Thyroid gland (tissue), 4 donors: ENCODE results near the gene AAMDC.

Experiments
- CTCF ChIP-seq, 6 experiments: fragments of 200-600 bp in 3 of 6; fragments of 450-650 bp in 3 of 6; sonication (generic) in 3 of 6; IDR thresholded peaks; one replicate each; pipeline ENCODE4 v1.5.1; 2016 to 2019; ENCODE audit warnings: antibody characterized with exemption in 6 of 6, mild to moderate bottlenecking in 2 of 6, inconsistent platforms in 1 of 6, moderate library complexity in 1 of 6
- POLR2A ChIP-seq, 2 donors: fragments of 450-650 bp; IDR thresholded peaks; one replicate each; pipeline ENCODE4 v1.6.1; 2017; ENCODE audit warnings: antibody characterized with exemption in 2 of 2, mild to moderate bottlenecking in 2 of 2, moderate library complexity in 1 of 2

- TF ChIP-seq CTCF (IDR thresholded peaks at IDR 0.05) (no peak), POLR2A (IDR thresholded peaks at IDR 0.05) (no peak)
Measured at GRCh38 chr11:77874206-77874605, 53.3 kb downstream of the AAMDC start.
